HepG2 (cell line): ENCODE measurements around the gene TUBB. TPM values are rescaled to one million over a fixed set of nuclear protein-coding genes. Genes with fewer than 3 reads are reported as not detected.

Source experiments
- KLF12 ChIP-seq: sonication (generic); formaldehyde crosslinking; IDR thresholded peaks from 2 replicates; pipeline ENCODE4 v1.4.0; 2020; ENCODE audit warnings: missing genetic modification reagents, borderline replicate concordance
- SMARCE1 ChIP-seq: fragments of 450-650 bp; IDR thresholded peaks from 2 replicates; pipeline ENCODE4 v1.6.1; 2017; ENCODE audit warnings: borderline replicate concordance
- ZNF598 ChIP-seq: sonication (generic); formaldehyde crosslinking; IDR thresholded peaks from 2 replicates; pipeline ENCODE4 v1.5.1; 2020; ENCODE audit warnings: mild to moderate bottlenecking, missing genetic modification reagents, borderline replicate concordance
- polyA plus RNA-seq, 8 experiments: library from polyadenylated mRNA; depleted of rRNA in 3 of 8; stranded (reverse) in 7 of 8; unstranded in 1 of 8; fragments of >200 nt; fragmentation: Illumina TruSeq in 4 of 8; extraction: Trizol in 4 of 8; gene quantifications; 2 replicates each; pipeline versions ENCODE4 v1.2.1 to v1.2.3, GENCODE V29; 2011 to 2016; ENCODE audit warnings: low read depth in 4 of 8, missing spikeins in 1 of 8, mixed read lengths in 1 of 8; ENCODE audit not compliant: insufficient read depth in 1 of 8
- total RNA-seq, 5 experiments: library from RNA; depleted of rRNA; stranded (reverse); fragments of >200 nt; fragmentation: Illumina TruSeq; extraction: Trizol; gene quantifications; 2 replicates each; pipeline ENCODE4 v1.2.3, GENCODE V29; 2016; ENCODE audit warnings: low read depth in 1 of 5
- TF ChIP-seq, protein P1 (sequence below): sonication (generic); formaldehyde crosslinking; IDR thresholded peaks from 2 replicates; pipeline ENCODE4 v1.4.0; 2020; ENCODE audit warnings: mild to moderate bottlenecking, missing genetic modification reagents, borderline replicate concordance
- TF ChIP-seq, protein P2 (sequence below): sonication (generic); formaldehyde crosslinking; IDR thresholded peaks from 2 replicates; pipeline ENCODE4 v1.5.0; 2020; ENCODE audit warnings: mild to moderate bottlenecking, missing genetic modification reagents, borderline replicate concordance
- TF ChIP-seq, protein P3 (sequence below): IDR thresholded peaks from 2 replicates; pipeline ENCODE4 v1.6.1; 2012; ENCODE audit warnings: low read depth, low read length, improper control_type of control experiment
- TF ChIP-seq, protein P4 (sequence below): IDR thresholded peaks from 2 replicates; pipeline ENCODE4 v1.6.1; 2016; ENCODE audit warnings: missing genetic modification reagents, missing compliant biosample characterization
- TF ChIP-seq, protein P5 (sequence below): sonication (generic); formaldehyde crosslinking; IDR thresholded peaks from 2 replicates; pipeline ENCODE4 v1.4.0; 2020; ENCODE audit warnings: missing genetic modification reagents

The TUBB gene
- total and polyA plus RNA-seq, 2 of the 13 experiments (the other 11 are each of a cell fraction or from before 2014, with no cell fraction given) = 911 to 1,163 TPM

DNA sequence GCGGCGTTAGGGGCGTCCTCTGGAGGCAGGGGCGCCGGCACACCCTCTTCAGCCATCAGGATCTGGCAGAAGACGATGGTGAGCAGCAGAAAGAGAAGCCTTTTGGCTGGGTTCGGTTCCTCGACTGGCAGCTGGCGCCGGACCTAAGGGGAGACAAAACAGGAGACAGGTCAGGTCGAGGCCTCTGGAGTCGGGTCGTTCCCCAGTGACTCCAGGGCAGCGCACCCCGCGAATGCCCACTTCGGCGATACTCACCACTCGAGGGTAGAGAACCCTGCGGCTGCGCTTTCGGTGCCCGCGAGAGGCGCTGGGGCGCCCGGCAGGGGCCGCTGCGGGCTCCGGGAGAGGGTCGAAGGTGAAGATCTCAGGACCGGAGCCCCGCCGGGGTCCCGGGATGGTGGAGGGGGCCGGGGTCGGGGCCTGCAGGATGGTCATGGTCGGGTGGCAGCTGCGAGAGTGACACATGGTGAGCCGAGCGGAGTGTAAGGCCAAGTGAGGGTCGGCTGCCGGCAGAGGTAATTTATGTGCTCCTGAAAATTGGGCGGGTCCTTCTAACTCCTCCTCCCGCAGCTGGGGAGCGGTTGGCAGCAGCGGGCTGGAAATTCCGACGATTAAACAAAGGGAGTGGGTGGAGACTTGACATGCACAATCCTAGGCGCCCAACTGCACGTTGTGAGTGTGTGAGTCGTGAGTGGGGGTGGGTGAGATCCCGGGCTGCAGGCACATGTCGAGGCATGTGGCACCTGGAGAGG is 24.1 kb downstream of the TUBB start, which contains the start of gene IER3 (continued):
- TF ChIP-seq, protein P1, sequence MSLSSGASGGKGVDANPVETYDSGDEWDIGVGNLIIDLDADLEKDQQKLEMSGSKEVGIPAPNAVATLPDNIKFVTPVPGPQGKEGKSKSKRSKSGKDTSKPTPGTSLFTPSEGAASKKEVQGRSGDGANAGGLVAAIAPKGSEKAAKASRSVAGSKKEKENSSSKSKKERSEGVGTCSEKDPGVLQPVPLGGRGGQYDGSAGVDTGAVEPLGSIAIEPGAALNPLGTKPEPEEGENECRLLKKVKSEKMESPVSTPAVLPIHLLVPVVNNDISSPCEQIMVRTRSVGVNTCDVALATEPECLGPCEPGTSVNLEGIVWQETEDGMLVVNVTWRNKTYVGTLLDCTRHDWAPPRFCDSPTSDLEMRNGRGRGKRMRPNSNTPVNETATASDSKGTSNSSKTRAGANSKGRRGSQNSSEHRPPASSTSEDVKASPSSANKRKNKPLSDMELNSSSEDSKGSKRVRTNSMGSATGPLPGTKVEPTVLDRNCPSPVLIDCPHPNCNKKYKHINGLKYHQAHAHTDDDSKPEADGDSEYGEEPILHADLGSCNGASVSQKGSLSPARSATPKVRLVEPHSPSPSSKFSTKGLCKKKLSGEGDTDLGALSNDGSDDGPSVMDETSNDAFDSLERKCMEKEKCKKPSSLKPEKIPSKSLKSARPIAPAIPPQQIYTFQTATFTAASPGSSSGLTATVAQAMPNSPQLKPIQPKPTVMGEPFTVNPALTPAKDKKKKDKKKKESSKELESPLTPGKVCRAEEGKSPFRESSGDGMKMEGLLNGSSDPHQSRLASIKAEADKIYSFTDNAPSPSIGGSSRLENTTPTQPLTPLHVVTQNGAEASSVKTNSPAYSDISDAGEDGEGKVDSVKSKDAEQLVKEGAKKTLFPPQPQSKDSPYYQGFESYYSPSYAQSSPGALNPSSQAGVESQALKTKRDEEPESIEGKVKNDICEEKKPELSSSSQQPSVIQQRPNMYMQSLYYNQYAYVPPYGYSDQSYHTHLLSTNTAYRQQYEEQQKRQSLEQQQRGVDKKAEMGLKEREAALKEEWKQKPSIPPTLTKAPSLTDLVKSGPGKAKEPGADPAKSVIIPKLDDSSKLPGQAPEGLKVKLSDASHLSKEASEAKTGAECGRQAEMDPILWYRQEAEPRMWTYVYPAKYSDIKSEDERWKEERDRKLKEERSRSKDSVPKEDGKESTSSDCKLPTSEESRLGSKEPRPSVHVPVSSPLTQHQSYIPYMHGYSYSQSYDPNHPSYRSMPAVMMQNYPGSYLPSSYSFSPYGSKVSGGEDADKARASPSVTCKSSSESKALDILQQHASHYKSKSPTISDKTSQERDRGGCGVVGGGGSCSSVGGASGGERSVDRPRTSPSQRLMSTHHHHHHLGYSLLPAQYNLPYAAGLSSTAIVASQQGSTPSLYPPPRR (CRISPR knock-in tag) = peak; percentile 73
- TF ChIP-seq, protein P2, sequence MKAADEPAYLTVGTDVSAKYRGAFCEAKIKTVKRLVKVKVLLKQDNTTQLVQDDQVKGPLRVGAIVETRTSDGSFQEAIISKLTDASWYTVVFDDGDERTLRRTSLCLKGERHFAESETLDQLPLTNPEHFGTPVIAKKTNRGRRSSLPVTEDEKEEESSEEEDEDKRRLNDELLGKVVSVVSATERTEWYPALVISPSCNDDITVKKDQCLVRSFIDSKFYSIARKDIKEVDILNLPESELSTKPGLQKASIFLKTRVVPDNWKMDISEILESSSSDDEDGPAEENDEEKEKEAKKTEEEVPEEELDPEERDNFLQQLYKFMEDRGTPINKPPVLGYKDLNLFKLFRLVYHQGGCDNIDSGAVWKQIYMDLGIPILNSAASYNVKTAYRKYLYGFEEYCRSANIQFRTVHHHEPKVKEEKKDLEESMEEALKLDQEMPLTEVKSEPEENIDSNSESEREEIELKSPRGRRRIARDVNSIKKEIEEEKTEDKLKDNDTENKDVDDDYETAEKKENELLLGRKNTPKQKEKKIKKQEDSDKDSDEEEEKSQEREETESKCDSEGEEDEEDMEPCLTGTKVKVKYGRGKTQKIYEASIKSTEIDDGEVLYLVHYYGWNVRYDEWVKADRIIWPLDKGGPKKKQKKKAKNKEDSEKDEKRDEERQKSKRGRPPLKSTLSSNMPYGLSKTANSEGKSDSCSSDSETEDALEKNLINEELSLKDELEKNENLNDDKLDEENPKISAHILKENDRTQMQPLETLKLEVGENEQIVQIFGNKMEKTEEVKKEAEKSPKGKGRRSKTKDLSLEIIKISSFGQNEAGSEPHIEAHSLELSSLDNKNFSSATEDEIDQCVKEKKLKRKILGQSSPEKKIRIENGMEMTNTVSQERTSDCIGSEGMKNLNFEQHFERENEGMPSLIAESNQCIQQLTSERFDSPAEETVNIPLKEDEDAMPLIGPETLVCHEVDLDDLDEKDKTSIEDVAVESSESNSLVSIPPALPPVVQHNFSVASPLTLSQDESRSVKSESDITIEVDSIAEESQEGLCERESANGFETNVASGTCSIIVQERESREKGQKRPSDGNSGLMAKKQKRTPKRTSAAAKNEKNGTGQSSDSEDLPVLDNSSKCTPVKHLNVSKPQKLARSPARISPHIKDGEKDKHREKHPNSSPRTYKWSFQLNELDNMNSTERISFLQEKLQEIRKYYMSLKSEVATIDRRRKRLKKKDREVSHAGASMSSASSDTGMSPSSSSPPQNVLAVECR (CRISPR knock-in tag) = peak; percentile 80; the same call in 1 of the 2 replicates
- TF ChIP-seq, protein P3, sequence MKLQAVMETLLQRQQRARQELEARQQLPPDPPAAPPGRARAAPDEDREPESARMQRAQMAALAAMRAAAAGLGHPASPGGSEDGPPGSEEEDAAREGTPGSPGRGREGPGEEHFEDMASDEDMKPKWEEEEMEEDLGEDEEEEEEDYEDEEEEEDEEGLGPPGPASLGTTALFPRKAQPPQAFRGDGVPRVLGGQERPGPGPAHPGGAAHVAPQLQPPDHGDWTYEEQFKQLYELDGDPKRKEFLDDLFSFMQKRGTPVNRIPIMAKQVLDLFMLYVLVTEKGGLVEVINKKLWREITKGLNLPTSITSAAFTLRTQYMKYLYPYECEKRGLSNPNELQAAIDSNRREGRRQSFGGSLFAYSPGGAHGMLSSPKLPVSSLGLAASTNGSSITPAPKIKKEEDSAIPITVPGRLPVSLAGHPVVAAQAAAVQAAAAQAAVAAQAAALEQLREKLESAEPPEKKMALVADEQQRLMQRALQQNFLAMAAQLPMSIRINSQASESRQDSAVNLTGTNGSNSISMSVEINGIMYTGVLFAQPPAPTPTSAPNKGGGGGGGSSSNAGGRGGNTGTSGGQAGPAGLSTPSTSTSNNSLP = 0 out of 2 replicates have a peak, but pooled peaks have one; percentile 28
- TF ChIP-seq KLF12 (CRISPR knock-in tag) (peak; percentile 62; the same call in 1 of the 2 replicates), ZNF598 (CRISPR knock-in tag) (no peak; the same call in 1 of the 2 replicates), SMARCE1 (no peak)
- TF ChIP-seq, protein P4, sequence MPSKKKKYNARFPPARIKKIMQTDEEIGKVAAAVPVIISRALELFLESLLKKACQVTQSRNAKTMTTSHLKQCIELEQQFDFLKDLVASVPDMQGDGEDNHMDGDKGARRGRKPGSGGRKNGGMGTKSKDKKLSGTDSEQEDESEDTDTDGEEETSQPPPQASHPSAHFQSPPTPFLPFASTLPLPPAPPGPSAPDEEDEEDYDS (CRISPR knock-in tag) = peak; percentile 100
- TF ChIP-seq, protein P5, sequence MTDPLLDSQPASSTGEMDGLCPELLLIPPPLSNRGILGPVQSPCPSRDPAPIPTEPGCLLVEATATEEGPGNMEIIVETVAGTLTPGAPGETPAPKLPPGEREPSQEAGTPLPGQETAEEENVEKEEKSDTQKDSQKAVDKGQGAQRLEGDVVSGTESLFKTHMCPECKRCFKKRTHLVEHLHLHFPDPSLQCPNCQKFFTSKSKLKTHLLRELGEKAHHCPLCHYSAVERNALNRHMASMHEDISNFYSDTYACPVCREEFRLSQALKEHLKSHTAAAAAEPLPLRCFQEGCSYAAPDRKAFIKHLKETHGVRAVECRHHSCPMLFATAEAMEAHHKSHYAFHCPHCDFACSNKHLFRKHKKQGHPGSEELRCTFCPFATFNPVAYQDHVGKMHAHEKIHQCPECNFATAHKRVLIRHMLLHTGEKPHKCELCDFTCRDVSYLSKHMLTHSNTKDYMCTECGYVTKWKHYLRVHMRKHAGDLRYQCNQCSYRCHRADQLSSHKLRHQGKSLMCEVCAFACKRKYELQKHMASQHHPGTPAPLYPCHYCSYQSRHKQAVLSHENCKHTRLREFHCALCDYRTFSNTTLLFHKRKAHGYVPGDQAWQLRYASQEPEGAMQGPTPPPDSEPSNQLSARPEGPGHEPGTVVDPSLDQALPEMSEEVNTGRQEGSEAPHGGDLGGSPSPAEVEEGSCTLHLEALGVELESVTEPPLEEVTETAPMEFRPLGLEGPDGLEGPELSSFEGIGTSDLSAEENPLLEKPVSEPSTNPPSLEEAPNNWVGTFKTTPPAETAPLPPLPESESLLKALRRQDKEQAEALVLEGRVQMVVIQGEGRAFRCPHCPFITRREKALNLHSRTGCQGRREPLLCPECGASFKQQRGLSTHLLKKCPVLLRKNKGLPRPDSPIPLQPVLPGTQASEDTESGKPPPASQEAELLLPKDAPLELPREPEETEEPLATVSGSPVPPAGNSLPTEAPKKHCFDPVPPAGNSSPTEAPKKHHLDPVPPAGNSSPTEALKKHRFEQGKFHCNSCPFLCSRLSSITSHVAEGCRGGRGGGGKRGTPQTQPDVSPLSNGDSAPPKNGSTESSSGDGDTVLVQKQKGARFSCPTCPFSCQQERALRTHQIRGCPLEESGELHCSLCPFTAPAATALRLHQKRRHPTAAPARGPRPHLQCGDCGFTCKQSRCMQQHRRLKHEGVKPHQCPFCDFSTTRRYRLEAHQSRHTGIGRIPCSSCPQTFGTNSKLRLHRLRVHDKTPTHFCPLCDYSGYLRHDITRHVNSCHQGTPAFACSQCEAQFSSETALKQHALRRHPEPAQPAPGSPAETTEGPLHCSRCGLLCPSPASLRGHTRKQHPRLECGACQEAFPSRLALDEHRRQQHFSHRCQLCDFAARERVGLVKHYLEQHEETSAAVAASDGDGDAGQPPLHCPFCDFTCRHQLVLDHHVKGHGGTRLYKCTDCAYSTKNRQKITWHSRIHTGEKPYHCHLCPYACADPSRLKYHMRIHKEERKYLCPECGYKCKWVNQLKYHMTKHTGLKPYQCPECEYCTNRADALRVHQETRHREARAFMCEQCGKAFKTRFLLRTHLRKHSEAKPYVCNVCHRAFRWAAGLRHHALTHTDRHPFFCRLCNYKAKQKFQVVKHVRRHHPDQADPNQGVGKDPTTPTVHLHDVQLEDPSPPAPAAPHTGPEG (CRISPR knock-in tag) = peak; percentile 81; the same call in 1 of the 2 replicates
